ENCODE results near the gene CFAP97.

DNA sequence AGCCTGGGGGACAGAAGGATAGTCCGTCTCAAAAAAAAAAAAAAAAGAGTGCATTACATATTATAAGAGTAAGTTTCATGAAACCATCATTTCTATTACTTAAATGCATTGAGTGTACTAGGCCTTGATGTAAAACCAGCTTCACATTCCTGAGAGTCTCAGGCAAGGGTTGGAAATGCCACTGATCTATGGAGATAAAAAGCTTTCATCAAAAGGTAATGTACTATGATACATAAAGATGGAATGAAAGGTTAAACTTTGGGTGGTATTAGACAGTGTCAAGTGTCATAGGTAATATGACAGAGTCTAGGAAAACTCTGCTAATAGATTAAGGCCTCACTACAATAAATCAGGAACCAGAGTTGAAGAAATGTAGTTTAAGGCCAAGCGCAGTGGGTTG lies 7.4 kb downstream of the CFAP97 start:
- TF ChIP-seq, protein P1, sequence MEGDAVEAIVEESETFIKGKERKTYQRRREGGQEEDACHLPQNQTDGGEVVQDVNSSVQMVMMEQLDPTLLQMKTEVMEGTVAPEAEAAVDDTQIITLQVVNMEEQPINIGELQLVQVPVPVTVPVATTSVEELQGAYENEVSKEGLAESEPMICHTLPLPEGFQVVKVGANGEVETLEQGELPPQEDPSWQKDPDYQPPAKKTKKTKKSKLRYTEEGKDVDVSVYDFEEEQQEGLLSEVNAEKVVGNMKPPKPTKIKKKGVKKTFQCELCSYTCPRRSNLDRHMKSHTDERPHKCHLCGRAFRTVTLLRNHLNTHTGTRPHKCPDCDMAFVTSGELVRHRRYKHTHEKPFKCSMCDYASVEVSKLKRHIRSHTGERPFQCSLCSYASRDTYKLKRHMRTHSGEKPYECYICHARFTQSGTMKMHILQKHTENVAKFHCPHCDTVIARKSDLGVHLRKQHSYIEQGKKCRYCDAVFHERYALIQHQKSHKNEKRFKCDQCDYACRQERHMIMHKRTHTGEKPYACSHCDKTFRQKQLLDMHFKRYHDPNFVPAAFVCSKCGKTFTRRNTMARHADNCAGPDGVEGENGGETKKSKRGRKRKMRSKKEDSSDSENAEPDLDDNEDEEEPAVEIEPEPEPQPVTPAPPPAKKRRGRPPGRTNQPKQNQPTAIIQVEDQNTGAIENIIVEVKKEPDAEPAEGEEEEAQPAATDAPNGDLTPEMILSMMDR (IDR thresholded peaks at IDR 0.05) = no peak
- TF ChIP-seq POLR2AphosphoS5 (IDR thresholded peaks at IDR 0.05) = no peak

All from stomach (tissue), 4 donors.